NCI-H1694 (cell line): ENCODE measurements around the gene LRRC72.

Source experiments
- DNase-seq: peaks from one replicate; lab custom pipeline; 2025; lab: John Stamatoyannopoulos, UW

LRRC72 gene

DNA sequence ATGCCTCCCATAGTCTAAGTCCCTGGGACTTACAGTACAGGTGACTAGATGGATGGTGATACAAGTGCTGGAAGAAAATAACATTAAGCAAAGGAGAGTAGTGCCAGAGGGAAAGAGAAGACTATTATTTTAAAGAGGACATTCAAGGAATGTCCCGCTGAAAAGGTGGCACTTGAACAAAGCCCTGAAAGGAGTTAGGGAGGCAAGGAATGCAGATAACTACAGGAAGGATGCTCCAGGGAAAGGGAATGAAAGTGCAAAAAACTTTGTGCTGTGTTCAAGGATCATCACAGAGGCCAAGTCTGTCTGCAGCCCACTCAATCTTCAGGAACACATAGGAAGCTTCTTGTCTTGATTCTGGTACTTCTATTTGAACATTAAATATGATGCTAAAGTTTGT, 104.0 kb downstream of the LRRC72 start:
- DNase-seq: no peak
